Osteocyte (in vitro differentiated cells): ENCODE data around the gene TMEM215. TPM values are rescaled to one million over a fixed set of nuclear protein-coding genes. Genes with fewer than 3 reads are reported as not detected.

Source experiments
- DNase-seq: peaks from one replicate; pipeline ENCODE4 v3.0.0; 2021; ENCODE audit warnings: mixed read lengths; ENCODE audit not compliant: unreplicated experiment; ENCODE audit errors: extremely low spot score
- H3K27ac Mint-ChIP-seq: one replicate; pipeline ENCODE4 v1.8.0; 2021; ENCODE audit warnings: mild to moderate bottlenecking, mixed read lengths; ENCODE audit not compliant: unreplicated experiment
- H3K27me3 Mint-ChIP-seq: one replicate; pipeline ENCODE4 v1.8.0; 2021; ENCODE audit warnings: mixed read lengths; ENCODE audit not compliant: unreplicated experiment
- H3K36me3 Mint-ChIP-seq: one replicate; pipeline ENCODE4 v1.8.0; 2021; ENCODE audit warnings: mixed read lengths; ENCODE audit not compliant: unreplicated experiment
- H3K4me1 Mint-ChIP-seq: one replicate; pipeline ENCODE4 v1.8.0; 2021; ENCODE audit warnings: mixed read lengths; ENCODE audit not compliant: unreplicated experiment
- H3K4me3 Mint-ChIP-seq: one replicate; pipeline ENCODE4 v1.8.0; 2021; ENCODE audit warnings: mild to moderate bottlenecking, moderate library complexity, mixed read lengths; ENCODE audit not compliant: unreplicated experiment
- H3K9me3 Mint-ChIP-seq: one replicate; pipeline ENCODE4 v1.8.0; 2021; ENCODE audit warnings: mixed read lengths; ENCODE audit not compliant: unreplicated experiment
- CTCF ChIP-seq: fragments of 200-600 bp; sonication (generic); IDR thresholded peaks from 2 replicates; pipeline ENCODE4 v1.5.0; 2021; ENCODE audit warnings: antibody characterized with exemption, mild to moderate bottlenecking, moderate library complexity
- total RNA-seq: library from RNA; stranded (reverse); gene quantifications from 2 replicates; pipeline ENCODE4 v1.2.1, GENCODE V29; 2021

The TMEM215 gene
- total RNA-seq, 1 donor from 2014 or later = not detected

DNA sequence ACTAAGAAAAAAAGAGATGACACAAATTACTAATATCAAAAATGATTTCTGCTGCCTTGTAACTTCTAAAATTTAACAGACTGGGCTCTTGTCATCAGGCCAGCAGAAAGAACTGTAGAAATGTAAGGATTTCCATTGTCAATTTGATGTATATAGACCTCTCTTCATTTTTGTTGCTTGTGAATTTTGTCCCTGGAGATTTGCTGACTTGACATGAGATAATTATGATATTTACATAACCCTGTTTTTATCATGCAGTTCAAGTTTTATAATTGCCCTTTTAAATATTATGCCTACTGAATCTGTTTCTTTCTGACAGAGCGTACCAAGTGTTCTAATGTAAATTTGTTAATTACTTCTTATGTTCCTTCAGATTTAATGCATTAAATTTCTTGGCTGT, 23.9 kb downstream of the TMEM215 start:
- H3K36me3 Mint-ChIP-seq = no peaks in the 10 kb centered on the region
- peaks cover 11% of the 10 kb centered on the region for H3K9me3 Mint-ChIP-seq
- no peak overlapping the region for H3K27ac Mint-ChIP-seq
- DNase-seq = no peak
- no peak for TF ChIP-seq CTCF
- H3K27me3 Mint-ChIP-seq = no peaks in the 10 kb centered on the region
- no peak overlapping the region for H3K4me3 Mint-ChIP-seq
- no peaks in the 10 kb centered on the region for H3K4me1 Mint-ChIP-seq

GRCh38 chr9:32811246-32811645, 27.9 kb downstream of the TMEM215 start:
- Mint-ChIP-seq H3K9me3 (peaks cover 11% of the 10 kb centered on the region), H3K27me3 (no peaks in the 10 kb centered on the region), H3K27ac (no peak overlapping the region), H3K36me3 (no peaks in the 10 kb centered on the region), H3K4me1 (no peaks in the 10 kb centered on the region), H3K4me3 (no peak overlapping the region)
- TF ChIP-seq CTCF = no peak
- DNase-seq = no peak

- Mint-ChIP-seq H3K4me3 (no peak overlapping the region), H3K9me3 (no peaks in the 10 kb centered on the region), H3K27me3 (peaks cover 7% of the 10 kb centered on the region)
These were observed 37.0 kb downstream of the TMEM215 start for GRCh38 chr9:32820322-32820721.

GRCh38 chr9:32823101-32823500, 39.8 kb downstream of the TMEM215 start:
- Mint-ChIP-seq H3K27me3 (peaks cover 6% of the 10 kb centered on the region), H3K9me3 (no peaks in the 10 kb centered on the region), H3K4me1 (no peaks in the 10 kb centered on the region), H3K27ac (no peak overlapping the region), H3K4me3 (no peak overlapping the region), H3K36me3 (no peaks in the 10 kb centered on the region)
- no peak for DNase-seq
- no peak for TF ChIP-seq CTCF

More at GRCh38 chr9:32820322-32820721, 37.0 kb downstream of the TMEM215 start:
- H3K4me1 Mint-ChIP-seq = no peaks in the 10 kb centered on the region
- no peak for TF ChIP-seq CTCF
- no peak overlapping the region for H3K27ac Mint-ChIP-seq
- no peak for DNase-seq
- no peaks in the 10 kb centered on the region for H3K36me3 Mint-ChIP-seq

GRCh38 chr9:32823551-32823950, 40.2 kb downstream of the TMEM215 start:
- Mint-ChIP-seq H3K4me1 (no peaks in the 10 kb centered on the region), H3K27me3 (peaks cover 6% of the 10 kb centered on the region), H3K36me3 (no peaks in the 10 kb centered on the region), H3K27ac (no peak overlapping the region), H3K9me3 (no peaks in the 10 kb centered on the region), H3K4me3 (no peak overlapping the region)
- TF ChIP-seq CTCF = no peak
- no peak for DNase-seq
